Sigmoid colon (tissue), 3 donors: ENCODE results near the gene ACP2.

ENCODE experiments used
- POLR2A ChIP-seq, 2 donors: fragments of 450-650 bp; IDR thresholded peaks; one replicate each; pipeline ENCODE4 v1.6.1; 2016; ENCODE audit warnings: antibody characterized with exemption in 2 of 2, mild to moderate bottlenecking in 2 of 2, moderate library complexity in 2 of 2
- TF ChIP-seq, protein P1 (sequence below), 4 experiments: fragments of 450-650 bp in 3 of 4; fragments of 200-600 bp in 1 of 4; IDR thresholded peaks; one replicate each; pipeline ENCODE4 v1.5.1; 2016 to 2019; ENCODE audit warnings: antibody characterized with exemption in 4 of 4, mild to moderate bottlenecking in 3 of 4, moderate library complexity in 2 of 4

DNA sequence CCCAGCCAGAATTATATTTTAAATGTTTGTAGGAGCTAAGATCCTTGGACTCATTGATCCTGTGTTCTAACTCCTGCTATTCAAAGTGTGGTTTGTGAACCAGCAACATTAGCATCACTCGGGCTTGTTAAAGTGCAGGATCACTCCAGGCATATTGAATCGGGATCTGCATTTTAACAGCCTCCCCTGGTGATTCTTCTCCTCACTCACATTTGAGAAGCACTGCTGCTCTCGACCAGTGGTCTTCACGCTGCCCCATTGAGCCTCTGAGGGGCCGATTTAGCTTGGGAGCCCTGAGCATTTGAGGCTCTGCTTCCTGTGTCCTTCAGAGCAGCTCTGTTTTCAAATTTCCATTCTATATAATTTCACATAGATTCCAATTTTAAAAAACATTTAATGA is 32.2 kb upstream of the ACP2 start:
- TF ChIP-seq, protein P1, sequence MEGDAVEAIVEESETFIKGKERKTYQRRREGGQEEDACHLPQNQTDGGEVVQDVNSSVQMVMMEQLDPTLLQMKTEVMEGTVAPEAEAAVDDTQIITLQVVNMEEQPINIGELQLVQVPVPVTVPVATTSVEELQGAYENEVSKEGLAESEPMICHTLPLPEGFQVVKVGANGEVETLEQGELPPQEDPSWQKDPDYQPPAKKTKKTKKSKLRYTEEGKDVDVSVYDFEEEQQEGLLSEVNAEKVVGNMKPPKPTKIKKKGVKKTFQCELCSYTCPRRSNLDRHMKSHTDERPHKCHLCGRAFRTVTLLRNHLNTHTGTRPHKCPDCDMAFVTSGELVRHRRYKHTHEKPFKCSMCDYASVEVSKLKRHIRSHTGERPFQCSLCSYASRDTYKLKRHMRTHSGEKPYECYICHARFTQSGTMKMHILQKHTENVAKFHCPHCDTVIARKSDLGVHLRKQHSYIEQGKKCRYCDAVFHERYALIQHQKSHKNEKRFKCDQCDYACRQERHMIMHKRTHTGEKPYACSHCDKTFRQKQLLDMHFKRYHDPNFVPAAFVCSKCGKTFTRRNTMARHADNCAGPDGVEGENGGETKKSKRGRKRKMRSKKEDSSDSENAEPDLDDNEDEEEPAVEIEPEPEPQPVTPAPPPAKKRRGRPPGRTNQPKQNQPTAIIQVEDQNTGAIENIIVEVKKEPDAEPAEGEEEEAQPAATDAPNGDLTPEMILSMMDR (IDR thresholded peaks at IDR 0.05) = no peak
- TF ChIP-seq POLR2A (IDR thresholded peaks at IDR 0.05) = no peak
